SK-N-SH treated with all-trans-retinoic acid at 6 μM for 48 hours (cell line): ENCODE data around the gene DOK6.

Experiments
- ATAC-seq: fragments of 200-7000 bp; cut with Tn5 transposase; 3 replicates; pipeline ENCODE4 v1.9.1; 2020; ENCODE audit warnings: mild to moderate bottlenecking, moderate library complexity
- ARNTL ChIP-seq: fragments of 450-650 bp; formaldehyde crosslinking; IDR thresholded peaks from 2 replicates; pipeline ENCODE4 v1.5.0; 2020; ENCODE audit warnings: low read depth, mild to moderate bottlenecking, moderate library complexity, borderline replicate concordance
- BACH2 ChIP-seq: fragments of 250-450 bp; sonication (Bioruptor Pico); IDR thresholded peaks from 2 replicates; pipeline ENCODE4 v1.9.0; 2021; ENCODE audit warnings: mild to moderate bottlenecking, borderline replicate concordance
- CREB5 ChIP-seq: fragments of 250-450 bp; sonication (Bioruptor Pico); IDR thresholded peaks from 2 replicates; pipeline ENCODE4 v1.5.1; 2020; ENCODE audit warnings: low read depth, mild to moderate bottlenecking, moderate library complexity
- CSDC2 ChIP-seq: fragments of 250-450 bp; sonication (Bioruptor Pico); IDR thresholded peaks from 2 replicates; pipeline ENCODE4 v1.5.0; 2020; ENCODE audit warnings: mild to moderate bottlenecking, moderate library complexity
- CSRNP3 ChIP-seq: fragments of 250-450 bp; sonication (Bioruptor Pico); IDR thresholded peaks from 2 replicates; pipeline ENCODE4 v1.5.1; 2021; ENCODE audit warnings: mild to moderate bottlenecking, moderate library complexity
- ESRRG ChIP-seq: fragments of 250-450 bp; sonication (Bioruptor Pico); IDR thresholded peaks from 2 replicates; pipeline ENCODE4 v1.6.1; 2021; ENCODE audit warnings: mild to moderate bottlenecking
- GLIS3 ChIP-seq: fragments of 250-450 bp; sonication (Bioruptor Pico); IDR thresholded peaks from 2 replicates; pipeline ENCODE4 v1.5.0; 2020; ENCODE audit warnings: mild to moderate bottlenecking, moderate library complexity
- ISL1 ChIP-seq: fragments of 250-450 bp; sonication (Bioruptor Pico); IDR thresholded peaks from 2 replicates; pipeline ENCODE4 v2.1.2; 2022; ENCODE audit warnings: mild to moderate bottlenecking, moderate library complexity
- OSR1 ChIP-seq: fragments of 250-450 bp; sonication (Bioruptor Pico); IDR thresholded peaks from 2 replicates; pipeline ENCODE4 v1.8.0; 2022; ENCODE audit warnings: moderate library complexity, mild to moderate bottlenecking, inconsistent platforms
- POU6F1 ChIP-seq: fragments of 250-450 bp; sonication (Bioruptor Pico); IDR thresholded peaks from 2 replicates; pipeline ENCODE4 v1.8.0; 2021; ENCODE audit warnings: low read depth, mild to moderate bottlenecking, moderate library complexity, borderline replicate concordance
- PPARA ChIP-seq: fragments of 250-450 bp; sonication (Bioruptor Pico); IDR thresholded peaks from 2 replicates; pipeline ENCODE4 v1.5.0; 2020; ENCODE audit warnings: mild to moderate bottlenecking, borderline replicate concordance
- RARB ChIP-seq: fragments of 250-450 bp; sonication (Bioruptor Pico); IDR thresholded peaks from 2 replicates; pipeline ENCODE4 v1.8.0; 2021; ENCODE audit warnings: mild to moderate bottlenecking, moderate library complexity
- SNAI2 ChIP-seq: fragments of 250-450 bp; sonication (Bioruptor Pico); IDR thresholded peaks from 2 replicates; pipeline ENCODE4 v1.5.0; 2020; ENCODE audit warnings: mild to moderate bottlenecking, moderate library complexity
- TCF4 ChIP-seq: fragments of 250-450 bp; sonication (Bioruptor Pico); IDR thresholded peaks from 2 replicates; pipeline ENCODE4 v1.8.0; 2021; ENCODE audit warnings: mild to moderate bottlenecking, moderate library complexity, borderline replicate concordance
- TOX ChIP-seq: fragments of 250-450 bp; sonication (Bioruptor Pico); IDR thresholded peaks from 2 replicates; pipeline ENCODE4 v1.8.0; 2021; ENCODE audit warnings: mild to moderate bottlenecking, moderate library complexity, borderline replicate concordance
- ZC3H10 ChIP-seq: fragments of 250-450 bp; sonication (Bioruptor Pico); IDR thresholded peaks from 2 replicates; pipeline ENCODE4 v1.5.1; 2021; ENCODE audit warnings: mild to moderate bottlenecking, moderate library complexity
- ZFP3 ChIP-seq: fragments of 250-450 bp; sonication (Bioruptor Pico); IDR thresholded peaks from 2 replicates; pipeline ENCODE4 v1.5.0; 2020; ENCODE audit warnings: mild to moderate bottlenecking, moderate library complexity
- ZFP30 ChIP-seq: fragments of 450-650 bp; formaldehyde crosslinking; IDR thresholded peaks from 2 replicates; pipeline ENCODE4 v1.5.0; 2022; ENCODE audit warnings: mild to moderate bottlenecking, moderate library complexity
- ZNF565 ChIP-seq: fragments of 450-650 bp; formaldehyde crosslinking; conservative IDR thresholded peaks from 2 replicates; pipeline ENCODE4 v1.5.0; 2020; ENCODE audit warnings: low read depth, mild to moderate bottlenecking, moderate library complexity
- ZNF70 ChIP-seq: fragments of 450-650 bp; formaldehyde crosslinking; IDR thresholded peaks from 2 replicates; pipeline ENCODE4 v1.5.0; 2020; ENCODE audit warnings: mild to moderate bottlenecking, moderate library complexity
- ZNF8 ChIP-seq: fragments of 450-650 bp; formaldehyde crosslinking; IDR thresholded peaks from 2 replicates; pipeline ENCODE4 v1.5.0; 2020; ENCODE audit warnings: mild to moderate bottlenecking, moderate library complexity
- TF ChIP-seq, protein P1 (sequence below): fragments of 250-450 bp; sonication (Bioruptor Pico); IDR thresholded peaks from 2 replicates; pipeline ENCODE4 v1.8.0; 2020; ENCODE audit warnings: mild to moderate bottlenecking, moderate library complexity, borderline replicate concordance

The DOK6 gene

GRCh38 chr18:69401972-69402532, 1.4 kb downstream of the DOK6 start:
- ATAC-seq, result no peak
- TF ChIP-seq ZNF565 (CRISPR knock-in tag), result no peak
- no peak for TF ChIP-seq ZNF8 (CRISPR knock-in tag)
- no peak for TF ChIP-seq CSDC2 (CRISPR knock-in tag)
- TF ChIP-seq, protein P1, sequence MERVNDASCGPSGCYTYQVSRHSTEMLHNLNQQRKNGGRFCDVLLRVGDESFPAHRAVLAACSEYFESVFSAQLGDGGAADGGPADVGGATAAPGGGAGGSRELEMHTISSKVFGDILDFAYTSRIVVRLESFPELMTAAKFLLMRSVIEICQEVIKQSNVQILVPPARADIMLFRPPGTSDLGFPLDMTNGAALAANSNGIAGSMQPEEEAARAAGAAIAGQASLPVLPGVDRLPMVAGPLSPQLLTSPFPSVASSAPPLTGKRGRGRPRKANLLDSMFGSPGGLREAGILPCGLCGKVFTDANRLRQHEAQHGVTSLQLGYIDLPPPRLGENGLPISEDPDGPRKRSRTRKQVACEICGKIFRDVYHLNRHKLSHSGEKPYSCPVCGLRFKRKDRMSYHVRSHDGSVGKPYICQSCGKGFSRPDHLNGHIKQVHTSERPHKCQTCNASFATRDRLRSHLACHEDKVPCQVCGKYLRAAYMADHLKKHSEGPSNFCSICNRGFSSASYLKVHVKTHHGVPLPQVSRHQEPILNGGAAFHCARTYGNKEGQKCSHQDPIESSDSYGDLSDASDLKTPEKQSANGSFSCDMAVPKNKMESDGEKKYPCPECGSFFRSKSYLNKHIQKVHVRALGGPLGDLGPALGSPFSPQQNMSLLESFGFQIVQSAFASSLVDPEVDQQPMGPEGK (CRISPR knock-in tag), result no peak
- TF ChIP-seq RARB (CRISPR knock-in tag), result no peak
- TF ChIP-seq BACH2 (CRISPR knock-in tag), result no peak
- TF ChIP-seq ZFP3 (CRISPR knock-in tag), result no peak
- no peak for TF ChIP-seq GLIS3 (CRISPR knock-in tag)
- TF ChIP-seq TOX (CRISPR knock-in tag), result no peak
- no peak for TF ChIP-seq SNAI2 (CRISPR knock-in tag)
- TF ChIP-seq ZNF70 (CRISPR knock-in tag), result no peak
- TF ChIP-seq POU6F1 (CRISPR knock-in tag), result no peak
- TF ChIP-seq ZC3H10 (CRISPR knock-in tag), result no peak
- no peak for TF ChIP-seq CREB5 (CRISPR knock-in tag)
- no peak for TF ChIP-seq ESRRG
- no peak for TF ChIP-seq OSR1
- TF ChIP-seq ZFP30 (CRISPR knock-in tag), result no peak
- TF ChIP-seq ISL1, result no peak
- TF ChIP-seq, all 23 proteins: peak for 0

- ATAC-seq, result no peak
- no peak for TF ChIP-seq ZNF8 (CRISPR knock-in tag)
- TF ChIP-seq ZC3H10 (CRISPR knock-in tag), result no peak
- no peak for TF ChIP-seq BACH2 (CRISPR knock-in tag)
- TF ChIP-seq ZNF565 (CRISPR knock-in tag), result no peak
- TF ChIP-seq CSDC2 (CRISPR knock-in tag), result no peak
- TF ChIP-seq GLIS3 (CRISPR knock-in tag), result no peak
- no peak for TF ChIP-seq ZFP30 (CRISPR knock-in tag)
Observed at GRCh38 chr18:69402533-69402989, 1.9 kb downstream of the DOK6 start.

DNA sequence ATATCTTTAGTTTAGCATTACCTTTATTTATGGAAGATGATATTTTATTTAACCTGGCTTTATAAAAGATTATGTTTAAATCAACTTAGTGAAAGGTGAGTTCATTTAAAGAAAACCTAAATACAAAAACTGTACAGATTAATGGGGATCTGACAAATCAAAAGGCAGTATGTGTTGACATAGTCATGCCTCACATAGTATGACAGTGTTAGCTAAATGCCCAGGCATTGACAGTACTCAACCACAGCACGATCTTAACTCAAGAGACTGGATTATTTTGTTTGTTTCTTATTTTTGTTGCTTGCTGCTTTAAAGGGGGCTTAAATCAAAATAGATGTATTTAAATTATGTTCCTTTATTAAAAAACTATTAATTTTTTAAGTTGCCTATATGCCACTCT, 7.8 kb downstream of the DOK6 start:
- TF ChIP-seq CSRNP3 (no peak), ARNTL (CRISPR knock-in tag) (no peak), TCF4 (CRISPR knock-in tag) (no peak), POU6F1 (CRISPR knock-in tag) (no peak), SNAI2 (CRISPR knock-in tag) (no peak), ZNF70 (CRISPR knock-in tag) (no peak), PPARA (CRISPR knock-in tag) (no peak), OSR1 (no peak), TOX (CRISPR knock-in tag) (no peak), ZNF8 (CRISPR knock-in tag) (no peak), ZC3H10 (CRISPR knock-in tag) (no peak)
- no peak for ATAC-seq
